ENCODE measurements around the gene POP4. TPM values are rescaled to one million over a fixed set of nuclear protein-coding genes. Genes with fewer than 3 reads are reported as not detected.
A peak's percentile ranks its signal among the peaks of the same experiment; 100 is the strongest.

Gene POP4
- total RNA-seq, 4 donors from 2014 or later = 10.3 to 54.0 (median 36.4) TPM

GRCh38 chr19:29630655-29631054 is 24.6 kb downstream of the POP4 start:
- DNase-seq = no peak
- H3K4me3 ChIP-seq = no peak overlapping the region
- no peaks in the 10 kb centered on the region for H3K36me3 ChIP-seq
- no peak for TF ChIP-seq CTCF (IDR thresholded peaks at IDR 0.05)
- TF ChIP-seq POLR2A (IDR thresholded peaks at IDR 0.05) = no peak
- H3K9me3 ChIP-seq = no peaks in the 10 kb centered on the region
- no peaks in the 10 kb centered on the region for H3K4me1 ChIP-seq
- H3K27me3 ChIP-seq = no peaks in the 10 kb centered on the region
- intact Hi-C loops (cut with DNase I; ENCODE audit: low total_unique reads) = no loop called here
- H3K27ac ChIP-seq = no peak overlapping the region

GRCh38 chr19:29631450-29631849 is 25.4 kb downstream of the POP4 start:
- Histone ChIP-seq H3K27me3 (no peaks in the 10 kb centered on the region), H3K9me3 (no peaks in the 10 kb centered on the region), H3K4me1 (no peaks in the 10 kb centered on the region), H3K4me3 (no peak overlapping the region), H3K27ac (no peak overlapping the region), H3K36me3 (no peaks in the 10 kb centered on the region)
- no peak for DNase-seq
- intact Hi-C loops (cut with DNase I; ENCODE audit: low total_unique reads) = no loop called here
- TF ChIP-seq CTCF (IDR thresholded peaks at IDR 0.05) (no peak), POLR2A (IDR thresholded peaks at IDR 0.05) (no peak)

- Histone ChIP-seq H3K9me3 (no peaks in the 10 kb centered on the region), H3K36me3 (no peaks in the 10 kb centered on the region), H3K27ac (no peak overlapping the region), H3K27me3 (no peaks in the 10 kb centered on the region), H3K4me1 (no peaks in the 10 kb centered on the region), H3K4me3 (no peak overlapping the region)
- intact Hi-C loops (cut with DNase I; ENCODE audit: low total_unique reads) = no loop called here
- TF ChIP-seq POLR2A (IDR thresholded peaks at IDR 0.05) = no peak
- no peak for TF ChIP-seq CTCF (IDR thresholded peaks at IDR 0.05)
- DNase-seq = no peak
Observed at GRCh38 chr19:29634002-29634401, 27.9 kb downstream of the POP4 start.

- Histone ChIP-seq H3K27me3 (no peaks in the 10 kb centered on the region), H3K36me3 (no peaks in the 10 kb centered on the region), H3K4me1 (no peaks in the 10 kb centered on the region), H3K9me3 (no peaks in the 10 kb centered on the region), H3K27ac (no peak overlapping the region), H3K4me3 (no peak overlapping the region)
- TF ChIP-seq POLR2A (IDR thresholded peaks at IDR 0.05) = no peak
- TF ChIP-seq CTCF (IDR thresholded peaks at IDR 0.05) = no peak
- no peak for DNase-seq
- intact Hi-C loops (cut with DNase I; ENCODE audit: low total_unique reads) = no loop called here
Observed at GRCh38 chr19:29634423-29635130, 28.5 kb downstream of the POP4 start.

GRCh38 chr19:29635963-29636362 is 29.9 kb downstream of the POP4 start:
- Histone ChIP-seq H3K27ac (peak overlapping the region; percentile 76 to 79), H3K36me3 (no peaks in the 10 kb centered on the region), H3K4me3 (no peak overlapping the region), H3K27me3 (no peaks in the 10 kb centered on the region), H3K4me1 (no peaks in the 10 kb centered on the region), H3K9me3 (no peaks in the 10 kb centered on the region)
- no peak for DNase-seq
- TF ChIP-seq CTCF (IDR thresholded peaks at IDR 0.05) (no peak), POLR2A (IDR thresholded peaks at IDR 0.05) (no peak)
- intact Hi-C loops (cut with DNase I; ENCODE audit: low total_unique reads) = no loop called here

Data from uterus (tissue), 4 donors.